IPS-15b (cell line): ENCODE results near the gene TUBA1C.
"Not testable (repeated sequence)": the region's sequence is repeated elsewhere in the genome, so short reads cannot be mapped to it uniquely, and the experiment has no call there.

ENCODE experiments used
- H3K27me3 ChIP-seq: one replicate; pipeline ENCODE4 v1.6.1; 2013; ENCODE audit warnings: low read length; ENCODE audit not compliant: control insufficient read depth, insufficient read depth
- H3K36me3 ChIP-seq: one replicate; pipeline ENCODE4 v1.6.1; 2013; ENCODE audit warnings: low read length; ENCODE audit not compliant: control insufficient read depth, insufficient read depth
- H3K4me1 ChIP-seq: one replicate; pipeline ENCODE4 v1.6.1; 2013; ENCODE audit warnings: mild to moderate bottlenecking, low read length; ENCODE audit not compliant: control insufficient read depth, insufficient read depth
- H3K4me3 ChIP-seq: one replicate; pipeline ENCODE4 v1.5.1; 2013; ENCODE audit warnings: low read depth, low read length
- H3K9ac ChIP-seq: one replicate; pipeline ENCODE4 v1.6.1; 2013; ENCODE audit warnings: low read depth, mild to moderate bottlenecking, low read length
- H3K9me3 ChIP-seq: one replicate; pipeline ENCODE4 v1.6.1; 2013; ENCODE audit warnings: mild to moderate bottlenecking, low read length; ENCODE audit not compliant: control insufficient read depth, insufficient read depth

Gene TUBA1C

DNA sequence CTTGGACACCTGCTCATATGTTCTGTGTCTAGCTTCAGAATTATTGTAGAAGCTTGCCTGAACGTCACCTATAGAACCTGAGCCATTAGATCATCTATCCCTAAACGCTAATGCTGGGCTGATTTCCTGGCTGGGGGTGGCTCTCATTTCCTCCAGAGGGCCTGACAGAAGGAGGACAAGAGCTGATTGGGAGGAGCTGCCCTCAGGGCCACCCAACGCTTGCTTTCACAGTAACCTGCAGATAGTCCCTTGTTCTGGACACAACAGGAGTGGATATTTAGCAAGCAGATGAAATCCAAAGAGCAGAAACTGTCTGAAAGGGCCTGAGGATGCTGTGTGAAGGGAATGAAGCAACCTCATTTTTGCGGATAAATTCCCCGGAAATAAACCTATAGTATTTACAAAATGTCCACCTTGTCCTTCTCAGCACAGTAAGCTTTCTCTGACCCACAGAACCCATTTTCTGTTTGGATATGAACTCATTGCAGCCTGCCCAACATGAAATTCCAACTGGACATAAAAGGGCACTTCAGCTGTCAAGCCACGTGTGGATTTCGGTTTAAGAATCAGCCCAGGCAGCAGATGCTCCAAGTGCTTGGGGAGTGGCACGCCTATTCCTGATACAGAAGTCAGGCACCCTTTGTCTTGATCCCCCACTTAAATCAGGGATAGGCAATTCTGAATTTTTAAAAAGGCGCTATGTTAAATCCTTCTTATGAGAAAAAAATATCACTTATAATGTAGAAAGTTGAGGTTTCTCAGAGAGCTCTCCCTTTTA lies 32.8 kb upstream of the TUBA1C start:
- peaks cover 13% of the 10 kb centered on the region for H3K4me1 ChIP-seq
- no peaks in the 10 kb centered on the region for H3K9me3 ChIP-seq
- H3K9ac ChIP-seq = no peak overlapping the region
- H3K36me3 ChIP-seq = no peaks in the 10 kb centered on the region
- H3K4me3 ChIP-seq = no peak overlapping the region
- no peaks in the 10 kb centered on the region for H3K27me3 ChIP-seq

GRCh38 chr12:49232940-49233841 lies 31.7 kb upstream of the TUBA1C start:
- Histone ChIP-seq H3K27me3 (no peaks in the 10 kb centered on the region), H3K9ac (no peak overlapping the region), H3K4me1 (peaks cover 13% of the 10 kb centered on the region), H3K36me3 (no peaks in the 10 kb centered on the region), H3K9me3 (no peaks in the 10 kb centered on the region), H3K4me3 (no peak overlapping the region)

DNA sequence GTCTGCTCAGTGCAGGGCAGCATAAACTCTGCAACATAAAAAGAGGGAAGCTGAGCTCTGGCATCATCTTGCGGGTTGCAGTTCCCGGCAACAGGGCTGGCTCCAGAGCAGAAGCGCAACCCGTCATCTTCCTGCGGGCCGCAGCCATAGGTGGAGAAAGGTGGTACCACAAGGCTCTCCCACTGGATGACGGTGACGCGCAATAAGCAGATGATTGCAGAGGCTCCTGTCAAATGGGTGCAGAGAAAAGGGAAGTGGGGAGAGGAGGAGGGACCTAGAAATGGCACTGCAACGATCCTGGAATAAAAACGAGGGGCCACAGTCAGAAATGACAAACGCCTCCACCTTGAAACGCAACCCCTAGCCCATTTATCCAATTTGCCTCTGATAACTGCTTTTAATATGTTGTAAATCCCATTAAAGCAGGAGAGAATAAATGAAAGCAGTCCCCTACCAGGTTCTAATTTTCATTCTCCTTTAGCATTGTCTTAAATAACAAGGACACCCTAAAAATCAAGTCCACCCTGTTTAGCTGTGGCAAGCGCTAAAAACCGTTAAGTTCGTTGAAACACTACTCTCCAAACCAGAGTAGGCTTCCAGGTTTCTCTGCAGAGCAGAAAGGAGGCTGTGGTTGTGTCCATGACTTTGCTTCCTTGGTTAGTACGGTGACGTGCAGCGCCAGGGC lies 30.9 kb upstream of the TUBA1C start:
- no peaks in the 10 kb centered on the region for H3K9me3 ChIP-seq
- H3K9ac ChIP-seq = no peak overlapping the region
- H3K4me3 ChIP-seq = no peak overlapping the region
- no peaks in the 10 kb centered on the region for H3K36me3 ChIP-seq
- no peaks in the 10 kb centered on the region for H3K27me3 ChIP-seq
- H3K4me1 ChIP-seq = peaks cover 13% of the 10 kb centered on the region

DNA sequence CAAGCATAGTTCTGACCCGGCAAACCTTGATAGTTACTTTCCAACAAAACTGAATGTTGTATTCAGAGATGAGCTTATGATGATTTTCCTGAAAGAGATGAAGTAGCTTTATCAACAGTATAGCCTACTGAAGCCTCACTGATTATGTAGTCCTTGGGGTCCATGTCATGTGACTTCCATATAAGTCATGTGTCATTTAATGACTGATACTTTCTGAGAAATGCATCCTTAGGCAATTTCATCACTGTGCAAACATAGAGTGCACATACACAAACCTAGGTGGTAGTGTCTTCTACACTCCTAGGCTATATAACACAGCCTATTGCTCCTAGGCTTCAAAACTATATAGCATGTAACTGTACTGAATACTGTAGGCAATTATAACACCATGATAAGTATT lies 28.5 kb upstream of the TUBA1C start:
- Histone ChIP-seq H3K27me3 (no peaks in the 10 kb centered on the region), H3K9me3 (no peaks in the 10 kb centered on the region), H3K4me1 (peaks cover 13% of the 10 kb centered on the region), H3K36me3 (no peaks in the 10 kb centered on the region), H3K9ac (no peak overlapping the region), H3K4me3 (no peak overlapping the region)

- H3K4me1 ChIP-seq = no peaks in the 10 kb centered on the region
- H3K9me3 ChIP-seq = no peaks in the 10 kb centered on the region
- H3K36me3 ChIP-seq = no peaks in the 10 kb centered on the region
- no peak overlapping the region for H3K4me3 ChIP-seq
- no peaks in the 10 kb centered on the region for H3K27me3 ChIP-seq
- H3K9ac ChIP-seq = no peak overlapping the region
These were observed 21.3 kb upstream of the TUBA1C start for GRCh38 chr12:49243631-49244030.

DNA sequence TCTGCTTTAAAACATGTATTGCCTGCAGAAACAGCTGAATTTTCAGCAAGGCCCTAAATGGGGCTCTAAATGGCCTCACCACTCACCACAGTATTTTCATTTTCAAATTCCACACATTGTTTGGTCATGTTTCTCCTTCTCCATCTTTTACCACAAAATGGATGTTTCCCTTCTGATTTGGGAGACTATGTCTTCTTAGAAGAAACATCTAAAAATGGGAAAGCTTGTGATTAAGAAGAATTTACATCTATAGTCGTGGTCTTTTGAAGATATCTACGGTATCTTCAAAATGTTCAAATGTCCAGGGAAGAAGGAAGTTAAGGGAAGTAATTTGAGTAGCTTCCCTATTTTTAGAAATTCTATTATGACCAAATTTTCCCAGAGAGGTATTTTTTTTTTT lies 20.7 kb upstream of the TUBA1C start:
- H3K9ac ChIP-seq = no peak overlapping the region
- no peaks in the 10 kb centered on the region for H3K27me3 ChIP-seq

GRCh38 chr12:49251357-49251756 lies 13.5 kb upstream of the TUBA1C start:
- no peaks in the 10 kb centered on the region for H3K36me3 ChIP-seq
- no peaks in the 10 kb centered on the region for H3K27me3 ChIP-seq
- H3K9me3 ChIP-seq = no peaks in the 10 kb centered on the region
- no peaks in the 10 kb centered on the region for H3K4me1 ChIP-seq
- no peak overlapping the region for H3K4me3 ChIP-seq
- no peak overlapping the region for H3K9ac ChIP-seq

More for the DNA sequence above, 20.7 kb upstream of the TUBA1C start:
- no peaks in the 10 kb centered on the region for H3K36me3 ChIP-seq
- H3K9me3 ChIP-seq = no peaks in the 10 kb centered on the region
- no peaks in the 10 kb centered on the region for H3K4me1 ChIP-seq
- H3K4me3 ChIP-seq = no peak overlapping the region

DNA sequence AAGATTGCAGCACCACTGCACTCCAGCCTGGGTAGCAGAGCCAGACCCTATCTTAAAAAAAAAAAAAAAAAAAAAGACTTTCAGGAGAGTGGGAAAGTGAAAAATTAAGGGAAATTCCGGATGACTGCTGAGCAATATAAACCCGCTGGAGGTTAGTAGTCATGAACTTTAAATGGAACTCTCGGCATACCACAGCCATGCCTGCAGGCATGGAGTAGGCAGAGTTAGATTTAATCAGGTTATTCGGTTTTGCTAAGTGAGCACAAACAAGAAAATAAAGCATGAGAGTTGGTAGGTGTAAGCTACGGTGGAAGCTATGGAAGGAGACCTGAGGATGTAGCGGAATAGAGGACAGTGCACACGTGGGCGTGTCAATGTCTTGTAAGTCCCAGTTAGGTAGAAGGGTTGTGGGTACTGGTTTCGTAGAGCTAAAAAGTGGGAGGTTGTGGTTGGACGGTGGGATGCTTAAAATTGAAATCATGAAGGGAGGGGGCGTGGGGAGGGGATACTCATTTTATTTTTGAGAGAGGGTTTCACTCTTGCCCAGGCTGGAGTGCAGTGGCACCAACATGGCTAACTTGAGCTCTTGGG lies 11.8 kb upstream of the TUBA1C start:
- no peaks in the 10 kb centered on the region for H3K4me1 ChIP-seq
- no peaks in the 10 kb centered on the region for H3K9me3 ChIP-seq
- H3K9ac ChIP-seq = no peak overlapping the region

GRCh38 chr12:49255456-49255855 lies 9.4 kb upstream of the TUBA1C start:
- H3K4me1 ChIP-seq, H3K27me3 ChIP-seq, H3K4me3 ChIP-seq, H3K9me3 ChIP-seq, H3K9ac ChIP-seq, H3K36me3 ChIP-seq: not testable (repeated sequence)

More for the DNA sequence above, 11.8 kb upstream of the TUBA1C start:
- Histone ChIP-seq H3K27me3 (no peaks in the 10 kb centered on the region), H3K4me3 (no peak overlapping the region), H3K36me3 (no peaks in the 10 kb centered on the region)

- Histone ChIP-seq H3K4me1 (no peaks in the 10 kb centered on the region), H3K4me3 (no peak overlapping the region), H3K36me3 (no peaks in the 10 kb centered on the region), H3K9me3 (no peaks in the 10 kb centered on the region), H3K27me3 (no peaks in the 10 kb centered on the region), H3K9ac (no peak overlapping the region)
These were observed 8.8 kb upstream of the TUBA1C start for GRCh38 chr12:49255857-49256637.
